GM19238 (cell line): Measurements from ENCODE around the gene UROD.

Experiments used
- DNase-seq: peaks from one replicate; pipeline ENCODE4 v3.0.0; 2011; ENCODE audit warnings: low spot score; ENCODE audit not compliant: insufficient read length

The UROD gene

DNA sequence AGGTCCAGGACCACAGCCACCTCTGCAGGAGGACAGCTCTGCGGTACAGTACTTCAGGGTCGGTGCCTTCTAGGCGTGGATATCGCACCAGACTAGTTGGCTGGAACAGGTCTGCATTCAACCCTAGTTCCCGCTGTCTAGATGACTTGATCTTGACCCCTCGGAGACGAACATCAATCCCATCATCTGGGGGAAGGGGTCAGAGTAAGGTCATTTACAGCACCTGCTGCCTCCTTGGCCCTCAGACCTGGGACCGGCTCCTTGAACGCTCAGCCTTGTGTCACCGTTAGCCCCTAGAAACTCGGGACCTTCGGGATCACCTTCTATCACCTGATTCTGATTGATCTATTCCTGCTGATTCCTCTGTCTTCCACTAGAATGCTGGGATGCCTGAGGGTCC is 3.5 kb upstream of the UROD start:
- no peak for DNase-seq

DNA sequence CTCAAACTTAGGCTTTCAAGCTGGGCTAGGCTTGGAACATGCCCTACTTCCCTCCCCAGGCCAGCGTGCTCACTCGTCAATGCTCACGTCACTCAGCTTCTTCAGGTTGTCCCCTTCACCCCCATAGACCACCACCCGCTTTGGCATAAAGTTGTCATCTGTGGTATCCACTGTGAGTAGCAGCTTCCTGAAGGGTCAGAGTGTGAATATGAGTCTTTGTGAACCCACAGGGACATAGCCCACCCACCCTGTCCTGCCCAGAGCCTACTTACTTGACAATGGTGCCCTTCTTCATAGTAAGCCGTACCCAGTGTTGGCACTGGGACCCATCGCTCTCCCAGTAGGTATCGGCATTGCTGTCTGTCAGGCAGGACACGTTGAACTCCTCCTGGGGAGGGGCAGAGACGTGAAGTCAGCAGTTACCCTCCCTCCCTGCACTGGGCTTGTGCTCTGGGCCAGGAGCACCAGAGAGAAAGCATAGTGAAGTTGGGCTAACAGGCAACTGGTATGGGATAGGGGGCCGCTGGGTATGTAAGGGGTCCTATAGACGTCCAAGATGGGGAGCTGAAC is 2.7 kb upstream of the UROD start:
- DNase-seq = no peak

- DNase-seq = no peak
Measured at GRCh38 chr1:45009956-45010854, 1.8 kb upstream of the UROD start.

DNA sequence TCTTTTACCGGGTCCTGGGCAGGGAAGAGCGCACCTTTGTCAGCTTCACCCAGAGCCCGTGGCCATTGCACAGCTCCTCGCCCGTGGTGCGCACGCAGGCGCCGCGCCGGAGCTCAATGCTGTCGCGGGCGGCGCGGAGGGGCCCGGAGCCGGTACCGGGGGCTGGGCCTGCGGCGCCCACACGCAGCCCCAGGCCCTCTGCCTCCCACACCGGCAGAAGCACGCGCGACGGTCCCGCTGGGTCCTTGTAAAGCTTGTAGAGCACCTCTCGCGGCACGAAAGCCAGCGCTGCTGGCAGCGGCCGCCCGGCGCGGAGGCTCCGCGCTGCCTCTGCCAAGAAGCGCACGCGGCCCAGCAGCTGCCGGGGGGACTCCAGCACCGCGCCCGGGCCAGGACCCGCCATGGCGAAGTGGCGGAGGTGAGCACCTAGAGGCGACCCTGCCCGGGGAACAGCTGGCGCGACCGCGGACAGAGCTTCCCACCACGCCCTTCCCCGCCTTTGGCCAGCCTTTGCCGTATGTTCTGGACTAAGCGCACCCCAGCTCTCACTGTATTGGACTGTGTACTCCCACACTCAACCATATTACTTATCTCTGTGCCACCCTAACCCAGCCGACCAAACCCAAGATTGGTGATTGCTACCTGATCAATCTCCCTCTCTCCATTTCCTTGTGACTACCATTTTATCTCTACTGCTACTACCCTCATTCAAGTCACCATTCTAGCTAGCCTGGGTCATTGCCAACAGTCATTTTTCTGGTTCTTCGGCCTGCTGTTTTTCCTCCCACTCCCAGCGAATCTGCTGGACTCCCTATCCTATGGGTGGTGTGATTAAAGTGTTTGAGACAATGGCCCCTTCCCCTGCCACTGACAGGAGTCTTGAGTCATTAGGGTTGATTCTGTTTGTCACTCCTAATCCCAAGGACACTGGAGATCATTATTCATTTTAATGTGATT is 921 bp upstream of the UROD start, which contains the start of gene HECTD3:
HECTD3 (minus strand) TSS at position 470 of the 957 bp plus-strand sequence; CDS start at position 403, 67 bp downstream.
- peak; percentile 72 for DNase-seq

DNA sequence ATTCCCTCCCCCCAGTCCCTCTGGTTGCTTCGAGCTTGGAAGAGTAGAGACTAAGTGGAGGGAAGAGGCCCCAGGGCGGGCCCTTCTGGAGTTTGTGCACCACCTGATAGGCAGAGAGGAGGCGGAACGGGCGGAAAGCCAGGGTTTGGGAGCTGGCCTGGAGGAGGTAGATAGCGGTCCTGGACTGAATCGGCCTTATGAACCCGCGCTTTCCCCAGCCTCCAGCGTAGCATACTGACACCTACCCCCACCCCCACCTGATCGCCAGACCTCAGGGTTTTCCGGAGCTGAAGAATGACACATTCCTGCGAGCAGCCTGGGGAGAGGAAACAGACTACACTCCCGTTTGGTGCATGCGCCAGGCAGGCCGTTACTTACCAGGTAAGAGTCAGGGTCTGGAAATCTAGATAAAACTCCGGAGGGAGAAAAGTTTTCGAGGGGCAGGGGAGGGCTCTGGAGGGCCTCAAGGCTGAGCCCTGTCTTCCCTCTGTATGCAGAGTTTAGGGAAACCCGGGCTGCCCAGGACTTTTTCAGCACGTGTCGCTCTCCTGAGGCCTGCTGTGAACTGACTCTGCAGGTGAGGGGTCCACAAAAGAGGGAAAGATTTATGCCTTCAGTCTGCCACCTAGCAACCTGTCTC is 705 bp downstream of the UROD start:
- no peak for DNase-seq

- no peak for DNase-seq
Measured at GRCh38 chr1:45013551-45014209, 1.6 kb downstream of the UROD start.

GRCh38 chr1:45014321-45015028 is 2.4 kb downstream of the UROD start:
- DNase-seq = peak; percentile 52

- no peak for DNase-seq
Measured at GRCh38 chr1:45015683-45016082, 3.6 kb downstream of the UROD start.

DNA sequence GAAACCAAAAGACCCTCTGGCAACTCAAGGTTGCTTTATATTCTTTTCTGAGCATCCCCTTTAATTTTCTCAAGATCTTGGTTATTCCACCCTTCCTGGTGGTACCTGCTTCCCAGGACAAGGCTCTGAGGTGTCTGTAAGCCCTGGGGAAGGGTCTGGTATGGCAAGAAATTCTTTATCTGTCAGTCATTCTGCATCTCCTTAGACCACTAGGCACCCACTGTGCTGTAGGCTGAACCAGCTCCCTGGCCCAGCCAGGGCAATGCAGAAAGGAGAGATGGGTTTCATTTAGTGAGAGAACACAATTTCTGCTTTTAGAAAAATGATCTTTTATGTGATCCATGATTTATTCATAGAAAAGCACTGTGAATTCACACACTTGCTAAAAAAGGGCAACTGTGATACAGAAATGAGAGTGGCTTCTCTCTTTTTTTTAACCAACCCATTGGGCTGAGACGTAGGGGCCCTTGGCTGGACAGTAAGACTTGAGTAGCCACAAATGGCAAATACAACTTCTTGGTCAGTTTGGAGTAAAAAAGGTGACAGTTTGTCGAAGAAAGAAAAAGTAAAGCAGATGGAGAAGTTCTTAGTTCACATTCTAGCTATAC is 4.1 kb downstream of the UROD start:
- no peak for DNase-seq

DNA sequence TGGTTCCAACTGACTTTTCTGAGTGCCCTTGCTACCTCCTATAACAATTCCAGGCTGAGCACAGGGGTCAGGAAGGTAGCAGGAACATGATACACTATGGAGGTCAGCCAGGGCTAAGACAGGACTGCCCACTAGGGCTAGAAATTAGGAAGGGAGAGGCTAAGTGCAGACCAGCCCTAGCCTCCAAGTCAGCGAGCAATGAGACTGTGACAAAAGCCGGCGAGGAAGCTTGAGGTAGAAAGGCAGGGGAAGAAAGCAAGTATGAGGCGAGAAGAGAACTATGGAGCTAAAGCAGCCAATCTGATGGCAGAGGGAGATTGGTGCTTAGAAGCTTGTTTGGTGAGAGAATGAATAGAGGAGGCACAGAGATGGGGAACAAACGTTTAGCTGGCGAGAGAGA is 4.7 kb downstream of the UROD start:
- no peak for DNase-seq

GRCh38 chr1:45018599-45019230 is 6.7 kb downstream of the UROD start:
- no peak for DNase-seq

DNA sequence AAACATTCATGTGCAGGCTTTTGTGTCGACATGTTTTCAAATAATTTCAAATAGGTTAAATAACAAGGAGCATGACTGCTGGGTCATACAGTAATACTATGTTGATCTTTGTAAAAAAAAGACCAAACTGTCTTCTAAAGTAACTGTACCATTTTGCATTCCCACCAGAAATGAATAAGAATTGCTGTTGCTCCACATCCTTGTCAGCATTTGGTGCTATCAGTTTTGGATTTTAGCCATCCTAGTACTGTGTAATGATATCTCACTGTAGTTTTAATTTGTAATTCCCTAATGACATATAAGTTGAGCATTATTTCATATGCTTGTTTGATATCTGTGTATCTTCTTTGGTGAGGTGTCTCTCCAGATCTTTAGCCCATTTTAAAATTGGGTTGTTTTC is 11.6 kb downstream of the UROD start:
- DNase-seq = no peak

DNA sequence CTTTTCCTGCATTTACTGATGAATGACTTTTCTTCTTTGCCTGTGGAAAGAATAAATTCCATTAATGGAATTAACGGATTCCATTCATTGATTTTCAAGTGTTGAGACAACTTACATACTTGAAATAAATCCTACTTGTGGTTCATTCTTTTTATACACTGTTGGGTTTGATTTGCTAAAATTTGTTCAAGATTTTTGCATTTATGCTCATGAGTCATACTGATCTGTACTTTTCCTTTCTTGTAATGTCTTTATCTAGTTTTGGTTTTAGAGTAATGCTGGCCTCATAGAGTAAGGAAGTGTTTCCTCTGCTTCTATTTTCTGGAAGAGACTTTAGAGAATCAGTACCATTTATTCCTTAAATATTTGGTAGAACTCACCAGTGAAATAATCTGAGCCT is 14.4 kb downstream of the UROD start:
- no peak for DNase-seq

DNA sequence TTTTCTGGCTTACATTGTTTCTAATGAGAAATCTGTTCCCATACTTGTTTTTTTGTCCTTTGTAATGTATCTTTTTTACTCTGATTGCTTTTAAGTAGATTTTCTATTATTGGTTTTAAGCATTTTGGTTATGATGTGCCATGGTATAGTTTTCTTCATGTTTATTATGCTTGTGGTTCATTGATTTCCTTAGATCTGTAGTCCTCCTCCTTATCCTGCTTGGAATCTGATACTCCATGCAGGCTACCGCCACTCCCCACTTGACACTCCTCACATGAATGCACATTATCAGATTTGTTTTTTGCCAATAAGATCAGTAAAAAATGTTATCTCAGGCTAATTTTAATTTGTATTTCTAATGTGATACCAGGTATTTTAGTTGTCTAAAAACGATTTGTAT is 20.8 kb downstream of the UROD start:
- no peak for DNase-seq

- DNase-seq = peak; percentile 28
Measured at GRCh38 chr1:45033356-45033755, 21.3 kb downstream of the UROD start.

GRCh38 chr1:45035631-45036301 is 23.7 kb downstream of the UROD start:
- no peak for DNase-seq

- DNase-seq = no peak
Measured at GRCh38 chr1:45037456-45037855, 25.4 kb downstream of the UROD start.

DNA sequence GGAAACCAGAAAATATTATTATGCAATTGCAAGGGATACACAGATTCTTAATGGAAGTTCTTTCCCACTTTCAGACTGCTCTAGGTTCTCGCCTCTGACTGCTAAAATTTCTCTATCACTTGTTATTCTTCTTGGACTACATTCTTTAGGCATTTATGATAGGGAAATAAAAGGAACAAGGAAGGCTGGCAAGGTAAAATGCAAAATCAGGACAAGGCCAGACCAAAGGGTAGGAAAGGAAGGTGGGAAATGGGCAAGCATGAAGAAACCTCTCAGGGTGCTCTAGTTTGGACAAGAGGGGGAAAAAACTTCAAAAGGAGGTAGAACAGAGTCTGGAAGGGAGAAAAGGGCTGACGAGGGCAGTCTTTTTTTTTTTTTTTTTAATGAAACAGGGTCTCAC is 26.2 kb downstream of the UROD start:
- no peak for DNase-seq
